ENCODE measurements around the gene KCNK2.

DNA sequence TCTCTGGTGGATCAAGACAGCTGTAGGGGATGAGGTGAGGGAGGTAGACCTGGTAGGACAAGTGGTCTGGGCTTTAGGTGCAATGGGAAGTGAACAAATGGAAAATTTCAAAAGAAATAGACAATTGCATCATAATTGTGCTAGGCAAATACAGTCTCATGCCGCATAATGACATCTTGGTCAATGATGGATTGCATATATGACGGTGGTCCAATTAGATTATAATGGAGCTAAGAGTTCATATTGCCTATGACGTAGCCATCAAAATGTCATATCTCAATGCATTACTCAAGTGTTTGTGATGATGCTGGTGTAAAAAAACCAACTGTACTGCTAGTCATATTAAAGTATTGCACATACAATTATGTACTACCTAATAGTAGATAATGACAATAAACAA lies 19.0 kb downstream of the KCNK2 start:
- TF ChIP-seq, protein P1, sequence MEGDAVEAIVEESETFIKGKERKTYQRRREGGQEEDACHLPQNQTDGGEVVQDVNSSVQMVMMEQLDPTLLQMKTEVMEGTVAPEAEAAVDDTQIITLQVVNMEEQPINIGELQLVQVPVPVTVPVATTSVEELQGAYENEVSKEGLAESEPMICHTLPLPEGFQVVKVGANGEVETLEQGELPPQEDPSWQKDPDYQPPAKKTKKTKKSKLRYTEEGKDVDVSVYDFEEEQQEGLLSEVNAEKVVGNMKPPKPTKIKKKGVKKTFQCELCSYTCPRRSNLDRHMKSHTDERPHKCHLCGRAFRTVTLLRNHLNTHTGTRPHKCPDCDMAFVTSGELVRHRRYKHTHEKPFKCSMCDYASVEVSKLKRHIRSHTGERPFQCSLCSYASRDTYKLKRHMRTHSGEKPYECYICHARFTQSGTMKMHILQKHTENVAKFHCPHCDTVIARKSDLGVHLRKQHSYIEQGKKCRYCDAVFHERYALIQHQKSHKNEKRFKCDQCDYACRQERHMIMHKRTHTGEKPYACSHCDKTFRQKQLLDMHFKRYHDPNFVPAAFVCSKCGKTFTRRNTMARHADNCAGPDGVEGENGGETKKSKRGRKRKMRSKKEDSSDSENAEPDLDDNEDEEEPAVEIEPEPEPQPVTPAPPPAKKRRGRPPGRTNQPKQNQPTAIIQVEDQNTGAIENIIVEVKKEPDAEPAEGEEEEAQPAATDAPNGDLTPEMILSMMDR (IDR thresholded peaks at IDR 0.05), result no peak
- no peak for TF ChIP-seq POLR2A (IDR thresholded peaks at IDR 0.05)

All from lower leg skin (tissue), 3 donors.